Suprapubic skin (tissue), 3 donors: ENCODE measurements around the gene STARD10.

Source experiments
- CTCF ChIP-seq, 2 donors: fragments of 200-600 bp in 1 of 2; fragments of 450-650 bp in 1 of 2; sonication (generic) in 1 of 2; IDR thresholded peaks; one replicate each; pipeline ENCODE4 v1.5.1; 2016 to 2019; ENCODE audit warnings: antibody characterized with exemption in 2 of 2, mild to moderate bottlenecking in 1 of 2, moderate library complexity in 1 of 2
- POLR2A ChIP-seq, 2 donors: fragments of 450-650 bp; IDR thresholded peaks; one replicate each; pipeline ENCODE4 v1.6.1; 2017; ENCODE audit warnings: antibody characterized with exemption in 2 of 2, mild to moderate bottlenecking in 2 of 2, moderate library complexity in 2 of 2

- no peak for TF ChIP-seq POLR2A (IDR thresholded peaks at IDR 0.05)
- no peak for TF ChIP-seq CTCF (IDR thresholded peaks at IDR 0.05)
Observed at GRCh38 chr11:72832301-72833082, 38.6 kb upstream of the STARD10 start.
